Left lung (tissue), 10 donors: ENCODE results near the gene LAMA5. TPM values are rescaled to one million over a fixed set of nuclear protein-coding genes. Genes with fewer than 3 reads are reported as not detected.

Experiments
- ATAC-seq: fragments of 200-7000 bp; cut with Tn5 transposase; one replicate; pipeline ENCODE4 v1.9.1; 2020; ENCODE audit warnings: moderate library complexity
- DNase-seq, 4 donors: peaks; one replicate each; pipeline ENCODE4 v3.0.0-alpha.2; 2013 to 2020
- H3K27ac ChIP-seq, 2 donors: fragments of 200-600 bp; sonication (generic) in 1 of 2; one replicate each; pipeline versions ENCODE4 v1.5.0 to v1.8.0; 2020 to 2021
- H3K27me3 ChIP-seq, 2 donors: fragments of 200-600 bp; sonication (generic) in 1 of 2; one replicate each; pipeline versions ENCODE4 v1.5.0 to v1.8.0; 2020 to 2021
- H3K36me3 ChIP-seq, 2 donors: fragments of 200-600 bp; sonication (generic) in 1 of 2; one replicate each; pipeline versions ENCODE4 v1.5.0 to v1.8.0; 2020 to 2021
- H3K4me1 ChIP-seq, 2 donors: fragments of 200-600 bp; one replicate each; pipeline ENCODE4 v1.8.0; 2021
- H3K4me3 ChIP-seq, 2 donors: fragments of 200-600 bp; sonication (generic) in 1 of 2; one replicate each; pipeline versions ENCODE4 v1.5.0 to v1.8.0; 2020 to 2021; ENCODE audit warnings: mild to moderate bottlenecking in 1 of 2
- H3K9me3 ChIP-seq, 2 donors: fragments of 200-600 bp; sonication (generic) in 1 of 2; one replicate each; pipeline versions ENCODE4 v1.5.0 to v1.8.0; 2020 to 2021
- CTCF ChIP-seq, 2 donors: fragments of 200-600 bp; sonication (generic) in 1 of 2; IDR thresholded peaks; one replicate each; pipeline versions ENCODE4 v1.5.0 to v1.8.0; 2021; ENCODE audit warnings: antibody characterized with exemption in 2 of 2
- intact Hi-C, 2 donors: fragments of 100-400 bp; cut with DNase I; formaldehyde crosslinking; loops; one replicate each; pipeline versions ENCODE4 v1.11.2 to v1.14.2; 2022
- polyA plus RNA-seq, 6 donors: library from polyadenylated mRNA; unstranded; fragments of 120-200 nt; gene quantifications; one replicate each; pipeline ENCODE4 v1.2.1, GENCODE V29; 2013; ENCODE audit not compliant: insufficient read length in 6 of 6
- total RNA-seq, 2 donors: library from RNA; stranded (reverse); fragmentation: NEBNext Ultra II Directional; extraction: Animal tissue kit (Norgen Biotek cat#: 25700); gene quantifications; one replicate each; pipeline ENCODE4 v1.2.1, GENCODE V29; 2021
- donor health status: DM: no; HTN: yes; CAD: no.
- donor health status: DM: no; HTN: no; CAD: no.

The LAMA5 gene
- total and polyA plus RNA-seq, 8 donors = 123 to 267 (median 158) TPM

GRCh38 chr20:62409931-62410745 is 43.0 kb upstream of the LAMA5 start:
- H3K4me1 ChIP-seq = peaks cover 20 to 35% of the 10 kb centered on the region in 2 donors
- H3K4me3 ChIP-seq = no peak overlapping the region
- peak; percentile 19 to 33 for TF ChIP-seq CTCF (IDR thresholded peaks at IDR 0.05)
- no peaks in the 10 kb centered on the region for H3K9me3 ChIP-seq
- ATAC-seq (peak; percentile 54), DNase-seq (peak in 2 of 4 donors; percentile 66 to 70)
- H3K27me3 ChIP-seq = peaks cover 0 to 9% of the 10 kb centered on the region in 2 donors
- intact Hi-C loops = no loop called here
- H3K27ac ChIP-seq = no peak overlapping the region
- H3K36me3 ChIP-seq = no peaks in the 10 kb centered on the region

- Histone ChIP-seq H3K36me3 (no peaks in the 10 kb centered on the region), H3K27me3 (peaks cover 0 to 9% of the 10 kb centered on the region in 2 donors), H3K4me1 (peaks cover 20 to 39% of the 10 kb centered on the region in 2 donors), H3K4me3 (no peak overlapping the region), H3K27ac (no peak overlapping the region), H3K9me3 (no peaks in the 10 kb centered on the region)
- DNase-seq (no peak), ATAC-seq (no peak)
- TF ChIP-seq CTCF (IDR thresholded peaks at IDR 0.05) = no peak
- intact Hi-C loops = no loop called here
Observed at GRCh38 chr20:62409086-62409853, 42.2 kb upstream of the LAMA5 start.

GRCh38 chr20:62408640-62409039 is 41.5 kb upstream of the LAMA5 start:
- H3K4me1 ChIP-seq = peaks cover 20 to 39% of the 10 kb centered on the region in 2 donors
- ATAC-seq (no peak), DNase-seq (no peak)
- H3K9me3 ChIP-seq = no peaks in the 10 kb centered on the region
- no peak for TF ChIP-seq CTCF (IDR thresholded peaks at IDR 0.05)
- no peak overlapping the region for H3K4me3 ChIP-seq
- no peak overlapping the region for H3K27ac ChIP-seq
- peaks cover 0 to 9% of the 10 kb centered on the region in 2 donors for H3K27me3 ChIP-seq
- no peaks in the 10 kb centered on the region for H3K36me3 ChIP-seq
- intact Hi-C loops = no loop called here

DNA sequence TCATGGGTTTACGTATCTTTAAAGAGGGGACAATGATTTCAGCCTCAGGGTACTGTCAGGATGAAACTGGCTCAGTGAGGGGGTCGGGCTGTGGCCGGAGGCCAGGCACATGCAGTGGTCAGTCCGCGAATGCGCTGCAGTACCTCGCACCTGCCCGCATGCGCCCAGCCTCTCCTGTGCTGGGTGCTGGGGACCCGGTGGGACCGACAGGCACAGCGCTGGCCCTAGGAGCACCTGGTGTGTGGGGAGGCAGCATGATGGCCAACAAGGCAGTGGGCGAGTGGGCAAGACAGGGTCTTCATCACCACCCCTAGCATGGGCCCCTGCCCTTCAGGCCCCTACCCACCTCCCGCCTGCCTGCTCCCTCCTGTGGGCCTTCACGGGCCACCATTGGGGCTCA is 40.9 kb upstream of the LAMA5 start:
- Histone ChIP-seq H3K27me3 (peaks cover 0 to 9% of the 10 kb centered on the region in 2 donors), H3K4me3 (peak overlapping the region in 1 of 2 donors; percentile 57), H3K9me3 (no peaks in the 10 kb centered on the region), H3K4me1 (peaks cover 20 to 39% of the 10 kb centered on the region in 2 donors), H3K36me3 (peaks cover 0 to 3% of the 10 kb centered on the region in 2 donors), H3K27ac (no peak overlapping the region)
- DNase-seq (no peak), ATAC-seq (no peak)
- TF ChIP-seq CTCF (IDR thresholded peaks at IDR 0.05) = no peak
- intact Hi-C loops = no loop called here
